Erythroblast (primary cell): ENCODE measurements around the gene SETD3.

Experiments used
- GATA1 ChIP-seq: IDR thresholded peaks from 2 replicates; pipeline ENCODE4 v1.6.1; 2011; ENCODE audit warnings: low read depth, mild to moderate bottlenecking, control low read depth, low read length, moderate library complexity
- POLR2A ChIP-seq: IDR thresholded peaks from 2 replicates; pipeline ENCODE4 v1.6.1; 2011; ENCODE audit warnings: mild to moderate bottlenecking, low read length

DNA sequence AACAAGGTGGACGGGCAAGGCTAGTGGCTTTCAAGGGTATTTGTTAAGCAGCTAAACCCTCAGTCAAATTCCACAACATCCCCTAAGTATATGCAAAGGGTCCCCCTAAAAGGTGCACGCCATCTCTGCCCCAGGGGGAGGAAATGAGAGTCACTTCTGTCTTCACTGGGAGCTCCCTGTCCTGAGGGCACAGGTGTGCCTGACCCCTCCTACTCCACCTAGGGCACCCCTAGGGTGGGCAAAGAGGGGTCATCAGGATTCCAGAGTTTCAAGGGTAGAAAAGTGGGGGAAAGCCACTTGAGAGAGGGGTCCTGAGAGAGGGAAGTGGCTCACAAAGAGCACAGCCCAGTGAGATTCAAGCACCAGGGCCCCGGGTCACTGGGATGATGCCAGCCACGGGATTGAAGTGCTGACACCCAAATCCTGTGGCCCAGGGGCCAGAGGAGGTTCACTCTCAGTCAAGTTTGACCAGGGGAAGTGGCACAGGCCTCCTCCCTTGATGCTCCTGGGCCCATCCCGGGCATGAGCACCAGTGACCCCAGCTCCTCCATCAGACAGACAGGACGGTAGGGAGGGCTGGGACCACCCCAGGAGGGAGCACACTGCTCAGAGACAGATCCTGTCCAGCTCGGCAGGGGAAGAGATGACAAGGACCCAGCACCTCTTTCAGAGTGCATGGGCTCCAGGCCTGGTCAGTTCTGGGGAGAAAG lies 126.3 kb downstream of the SETD3 start:
- TF ChIP-seq POLR2A (no peak), GATA1 (no peak)
